Measurements from ENCODE around the gene NFU1.
"Not testable (repeated sequence)": the region's sequence is repeated elsewhere in the genome, so short reads cannot be mapped to it uniquely, and the experiment has no call there.

Gene NFU1

DNA sequence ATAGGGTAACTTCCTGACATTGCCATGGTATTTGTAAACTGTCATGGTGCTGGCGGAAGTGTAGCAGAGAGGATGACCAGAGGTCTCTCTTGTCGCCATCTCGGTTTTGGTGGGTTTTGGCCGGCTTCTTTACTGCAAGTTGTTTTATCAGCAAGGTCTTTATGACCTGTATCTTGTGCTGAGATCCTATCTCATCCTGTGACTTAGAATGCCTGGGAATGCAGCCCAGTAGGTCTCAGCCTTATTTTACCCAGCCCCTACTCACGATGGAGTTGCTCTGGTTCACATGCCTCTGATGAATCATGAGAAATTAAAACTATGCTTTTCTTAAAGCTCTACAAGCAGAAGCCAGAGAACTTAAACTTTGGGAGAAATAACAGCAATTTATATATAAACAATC, 12.7 kb upstream of the NFU1 start:
- no peak for DNase-seq

DNA sequence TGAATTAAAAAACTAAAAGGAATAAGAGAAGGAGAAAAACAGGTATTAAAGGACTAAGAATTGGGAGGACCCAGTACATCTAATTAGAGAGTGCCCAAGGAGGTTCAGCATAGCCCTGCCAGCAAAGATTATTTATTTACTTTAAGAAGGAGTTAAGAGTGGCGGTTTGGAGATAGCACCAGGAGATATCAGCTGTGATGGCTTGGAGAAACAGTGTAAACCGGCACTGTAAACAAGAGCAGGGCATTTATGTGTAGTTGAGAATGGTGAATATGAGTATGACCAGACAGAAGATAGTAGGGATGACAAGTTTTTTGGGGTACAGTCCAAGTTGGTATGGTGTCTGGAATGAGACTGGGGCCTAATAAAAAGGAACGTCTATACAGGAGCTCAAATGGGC, 6.4 kb upstream of the NFU1 start:
- DNase-seq, result not testable (repeated sequence)

DNA sequence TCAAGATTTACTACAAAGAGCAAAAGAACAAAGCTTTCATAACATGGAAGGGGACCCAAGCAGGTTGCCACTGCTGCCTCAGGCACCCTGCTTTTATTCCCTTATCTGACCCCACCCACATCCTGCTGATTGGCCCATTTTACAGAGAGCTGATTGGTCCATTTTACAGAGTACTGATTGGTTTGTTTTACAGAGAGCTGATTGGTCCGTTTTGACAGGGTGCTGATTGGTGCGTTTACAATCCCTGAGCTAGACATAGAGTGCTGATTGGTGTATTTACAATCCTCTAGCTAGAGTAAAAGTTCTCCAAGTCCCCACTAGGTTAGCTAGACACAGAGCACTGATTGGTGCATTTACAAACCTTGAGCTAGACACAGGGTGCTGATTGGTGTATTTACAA, 2.3 kb upstream of the NFU1 start:
- peak; percentile 19 for DNase-seq

DNA sequence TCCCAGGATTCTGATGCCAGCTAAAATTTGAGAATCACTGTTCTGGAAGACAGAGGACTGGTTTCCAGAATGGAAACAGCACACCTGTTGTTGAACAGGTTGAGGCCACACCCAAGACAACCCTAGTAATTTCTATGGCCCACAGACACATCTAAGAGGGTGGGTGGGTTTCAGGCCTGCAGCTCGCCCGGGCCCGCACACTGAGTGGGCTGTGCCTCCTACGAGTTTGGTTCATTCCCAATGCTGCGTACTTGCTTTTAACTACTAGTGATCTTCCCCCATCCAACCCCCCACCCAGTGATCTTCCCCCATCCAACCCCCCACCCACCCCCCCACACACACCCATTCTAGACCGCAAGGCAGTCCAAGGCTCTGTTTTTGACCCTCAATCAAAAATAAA, 1.3 kb upstream of the NFU1 start:
- DNase-seq, result no peak

DNA sequence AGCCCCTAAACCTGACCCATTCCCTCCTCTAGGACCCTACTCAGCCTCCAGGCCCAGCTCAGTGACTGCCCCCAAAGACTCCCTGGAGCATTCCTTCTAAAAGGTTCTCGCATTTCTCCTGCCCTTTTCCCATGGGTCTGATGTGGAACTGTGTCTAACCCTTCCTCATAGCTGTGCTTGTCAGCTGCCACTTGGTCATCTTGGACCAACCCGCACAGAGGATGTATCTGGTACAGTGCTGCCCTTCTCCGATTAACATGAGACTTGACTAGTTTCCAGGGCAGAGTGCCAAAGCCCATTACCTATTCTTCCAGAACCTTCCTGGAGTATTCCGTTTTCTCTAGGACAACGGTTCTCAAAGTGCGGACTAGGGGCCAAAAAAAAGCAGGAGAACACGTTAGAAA, 518 bp upstream of the NFU1 start:
- DNase-seq, result no peak

DNA sequence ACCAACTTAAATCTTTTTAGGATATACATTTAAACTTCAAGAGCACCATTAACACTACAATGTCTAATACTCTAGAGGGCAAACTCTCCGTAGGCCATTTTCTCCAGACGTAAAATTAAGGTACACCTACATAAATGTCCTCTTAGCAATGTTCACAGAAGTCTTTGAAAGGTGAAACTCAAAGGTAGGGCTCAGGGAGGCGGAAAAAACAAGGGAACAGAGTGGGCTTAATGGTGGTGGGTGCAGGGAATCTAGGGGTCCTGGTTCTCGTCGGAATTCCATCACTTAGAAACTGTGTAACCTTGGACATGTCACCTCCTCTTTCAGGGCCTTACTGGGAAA, 668 bp downstream of the NFU1 start:
- DNase-seq, result no peak

DNA sequence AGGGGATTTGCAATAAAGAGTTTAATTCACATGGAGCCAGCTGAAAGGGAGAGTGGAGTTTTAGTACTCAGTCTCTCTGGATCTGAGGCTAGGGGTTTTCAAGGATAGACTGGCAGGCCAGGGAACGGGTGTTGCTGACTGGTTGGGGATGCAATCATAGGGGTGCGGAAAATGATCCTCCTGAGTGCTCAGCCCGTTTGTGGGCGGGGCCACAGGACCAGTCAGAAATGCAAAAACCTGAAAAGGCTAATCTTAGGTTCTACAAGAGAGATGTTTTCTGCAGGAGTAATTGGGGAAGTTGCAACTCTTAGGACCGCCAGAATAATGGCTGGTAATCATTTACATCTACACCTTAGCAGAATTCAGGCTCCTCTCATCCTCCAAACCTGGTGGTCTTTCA, 2.5 kb downstream of the NFU1 start:
- DNase-seq, result no peak

DNA sequence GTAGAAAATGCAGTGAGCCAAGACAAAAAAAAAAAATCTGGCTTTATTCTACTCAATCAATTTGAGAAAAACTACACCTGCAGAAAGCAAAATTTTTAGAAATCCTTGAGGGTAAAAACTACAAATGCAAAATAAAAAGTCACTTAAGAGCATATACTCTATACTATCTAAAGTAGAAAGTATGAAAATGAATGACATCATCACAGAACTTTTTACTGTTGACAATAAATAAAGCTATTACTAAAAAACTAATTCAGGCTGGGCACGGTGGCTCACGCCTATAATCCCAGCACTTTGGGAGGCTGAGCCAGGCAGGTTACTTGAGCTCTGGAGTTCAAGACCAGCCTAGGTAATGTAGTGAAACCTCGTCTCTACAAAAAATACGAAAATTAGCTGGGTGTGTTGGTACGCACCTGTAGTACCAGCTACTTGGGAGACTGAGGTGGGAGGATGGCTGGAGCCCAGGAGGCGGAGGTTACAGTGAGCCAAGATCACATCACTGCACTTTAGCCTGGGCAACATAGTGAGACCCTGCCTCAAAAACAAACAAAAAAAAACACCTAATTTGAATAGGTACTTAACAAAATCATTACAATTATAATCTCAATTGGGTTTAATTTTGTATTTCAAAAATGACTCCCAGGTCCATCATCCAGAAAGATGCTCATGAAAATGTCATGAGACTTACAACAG, 7.6 kb downstream of the NFU1 start:
- DNase-seq, result no peak

DNA sequence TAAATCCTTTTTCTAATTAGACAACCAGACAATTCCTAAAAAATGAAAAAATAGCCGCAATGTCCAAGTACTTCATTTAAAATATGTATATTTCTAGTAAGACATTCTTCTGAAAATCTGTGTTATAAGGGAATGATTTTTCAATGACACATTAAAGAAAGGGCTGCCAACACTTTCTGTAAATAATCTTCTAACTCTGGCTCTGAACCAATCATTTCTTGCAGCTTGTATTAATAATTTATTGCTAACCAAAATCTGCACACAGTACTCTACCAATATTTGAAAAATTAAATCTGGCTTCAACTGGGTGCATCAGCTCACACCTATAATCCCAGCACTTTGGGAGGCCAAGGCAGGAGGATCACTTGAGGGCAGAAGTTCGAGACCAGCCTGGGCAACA, 8.3 kb downstream of the NFU1 start:
- DNase-seq, result no peak

DNA sequence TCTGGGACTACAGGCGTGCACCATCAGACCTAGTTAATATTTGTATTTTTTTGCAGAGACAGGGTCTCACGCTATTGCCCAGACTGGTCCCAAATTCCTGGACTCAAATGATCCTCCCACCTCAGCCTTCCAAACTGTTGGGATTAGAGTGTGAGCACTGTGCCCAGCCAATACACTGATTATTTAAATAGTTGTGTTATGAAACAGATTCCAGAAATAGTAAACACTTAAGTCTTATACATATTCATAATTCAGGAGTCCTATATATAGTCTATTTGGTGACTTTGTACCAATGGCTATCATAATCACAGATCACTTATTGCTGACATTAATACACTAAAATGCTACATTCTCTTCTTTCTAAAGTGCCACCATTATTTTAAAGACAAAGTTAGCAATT, 12.8 kb downstream of the NFU1 start:
- no peak for DNase-seq

DNA sequence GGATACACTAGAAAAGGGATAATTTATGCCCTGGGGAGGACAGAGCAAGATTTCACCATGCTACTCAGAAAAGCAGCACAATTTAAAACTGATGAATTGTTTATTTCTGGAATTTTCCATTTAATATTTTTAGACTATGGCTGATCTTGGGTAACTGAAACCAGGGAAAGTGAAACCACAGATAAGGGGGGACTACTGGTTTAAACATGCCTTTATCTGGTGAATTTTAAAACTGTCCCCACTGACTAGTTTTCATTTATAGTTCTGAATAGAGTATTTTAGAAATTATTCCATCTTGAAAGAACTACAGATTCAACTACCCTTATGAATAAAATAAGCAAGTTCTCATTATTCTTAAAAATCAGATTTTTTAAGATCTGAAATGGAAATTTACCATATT, 15.0 kb downstream of the NFU1 start:
- no peak for DNase-seq

DNA sequence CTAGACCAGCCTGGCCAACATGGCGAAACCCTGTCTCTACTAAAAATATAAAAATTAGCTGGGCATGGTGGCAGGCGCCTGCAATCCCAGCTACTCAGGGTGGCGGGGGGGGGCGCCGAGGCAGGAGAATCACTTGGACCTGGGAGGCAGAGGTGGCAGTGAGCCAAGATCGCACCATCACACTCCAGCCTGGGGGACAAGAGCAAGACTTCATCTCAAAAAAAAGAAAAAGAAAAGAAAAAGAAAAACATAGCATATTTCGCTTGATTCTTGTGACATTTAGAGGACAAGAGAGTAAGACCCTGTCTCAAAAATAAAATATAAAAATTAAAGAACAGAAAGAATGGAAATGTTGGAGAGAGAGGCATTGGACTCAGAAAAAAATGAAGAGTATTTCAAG, 18.1 kb downstream of the NFU1 start:
- DNase-seq, result not testable (repeated sequence)

DNA sequence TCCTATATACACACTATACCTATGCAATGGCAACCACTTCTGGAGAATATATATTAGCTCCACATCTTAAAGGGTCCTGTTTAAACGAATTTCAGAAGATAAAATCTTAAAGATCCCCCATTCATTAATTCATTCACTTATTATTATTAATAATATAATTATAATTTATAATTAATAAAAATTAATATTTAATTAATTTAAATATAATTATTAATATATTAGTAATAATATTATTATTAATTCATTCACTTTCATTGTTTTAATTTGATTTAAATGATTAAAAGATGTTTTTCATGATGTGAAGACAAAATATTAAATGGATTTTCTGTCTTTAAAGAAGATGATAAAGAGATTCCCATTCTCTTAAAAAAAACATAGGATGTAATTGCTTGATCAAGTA, 21.1 kb downstream of the NFU1 start:
- no peak for DNase-seq

DNA sequence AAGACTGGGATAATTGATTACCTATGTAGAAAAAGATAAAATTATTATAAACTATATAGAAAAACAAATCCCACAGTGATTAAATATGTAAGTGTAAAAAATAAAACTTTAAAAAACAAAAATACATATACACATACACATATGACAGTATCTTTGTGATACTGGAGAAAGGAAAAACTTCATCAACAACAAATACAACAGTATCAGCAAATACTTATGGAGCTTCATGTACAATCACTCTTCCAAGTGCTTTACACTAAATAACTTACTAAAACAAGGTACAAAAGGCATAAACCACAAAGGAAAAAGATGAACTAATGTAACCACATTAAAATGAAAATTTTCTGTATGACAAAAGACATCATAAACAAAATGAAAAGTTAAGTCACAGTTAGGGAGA, 26.1 kb downstream of the NFU1 start:
- no peak for DNase-seq

DNA sequence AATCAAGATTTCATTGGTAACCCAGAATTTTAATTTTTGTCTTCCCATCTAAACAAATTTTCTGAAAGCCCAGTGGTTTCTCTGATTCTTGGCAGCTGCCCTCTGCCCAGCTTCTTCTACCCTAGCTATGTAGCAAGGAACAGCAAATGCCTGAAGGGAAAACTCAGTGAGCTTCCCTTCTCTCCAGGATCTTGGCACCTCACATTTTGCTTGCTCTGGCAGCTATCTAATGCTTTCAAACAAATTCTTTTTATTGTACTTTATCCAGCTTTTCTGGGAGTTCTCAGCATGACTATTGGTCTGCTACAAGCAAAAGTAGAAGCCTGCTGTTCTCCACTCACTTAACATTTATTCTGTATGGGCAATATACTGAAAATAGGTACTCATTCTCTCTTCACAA, 31.9 kb downstream of the NFU1 start:
- no peak for DNase-seq

DNA sequence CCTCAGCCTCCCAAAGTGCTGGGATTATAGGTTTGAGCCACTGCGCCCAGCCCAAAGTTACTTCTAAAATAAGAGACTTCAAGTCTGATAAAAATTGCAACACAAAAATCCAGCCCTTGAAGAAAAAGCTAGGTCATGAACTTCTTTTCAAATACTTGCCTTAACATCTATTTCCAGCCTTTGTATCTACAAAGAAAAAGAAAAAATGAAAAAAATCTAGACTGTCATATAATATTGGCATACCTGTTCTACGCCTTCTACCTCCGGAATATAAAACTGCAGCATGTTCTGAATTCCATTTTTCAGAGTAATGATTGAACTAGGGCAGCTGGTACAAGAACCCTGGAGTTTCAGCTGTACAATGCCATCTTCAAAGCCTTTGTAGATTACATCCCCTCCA, 37.1 kb downstream of the NFU1 start:
- DNase-seq, result no peak

DNA sequence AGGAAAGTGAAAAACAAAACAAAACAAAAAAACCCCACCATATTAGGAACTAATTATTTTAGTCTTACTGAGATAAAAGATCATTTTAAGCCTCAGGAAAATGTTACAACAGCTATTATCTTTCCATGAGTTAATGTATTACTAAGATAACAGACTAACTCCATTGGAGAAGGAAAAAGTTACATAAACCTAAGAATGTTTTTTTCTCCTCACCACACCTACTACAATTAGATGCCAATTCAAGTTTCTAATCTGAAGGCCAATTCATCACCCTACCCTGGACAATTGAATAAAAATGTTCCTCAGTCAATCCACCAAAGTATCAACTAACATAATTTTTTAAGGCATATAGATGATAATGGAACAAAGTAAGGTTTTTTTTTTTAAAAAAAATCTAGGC, 40.0 kb downstream of the NFU1 start:
- no peak for DNase-seq

DNA sequence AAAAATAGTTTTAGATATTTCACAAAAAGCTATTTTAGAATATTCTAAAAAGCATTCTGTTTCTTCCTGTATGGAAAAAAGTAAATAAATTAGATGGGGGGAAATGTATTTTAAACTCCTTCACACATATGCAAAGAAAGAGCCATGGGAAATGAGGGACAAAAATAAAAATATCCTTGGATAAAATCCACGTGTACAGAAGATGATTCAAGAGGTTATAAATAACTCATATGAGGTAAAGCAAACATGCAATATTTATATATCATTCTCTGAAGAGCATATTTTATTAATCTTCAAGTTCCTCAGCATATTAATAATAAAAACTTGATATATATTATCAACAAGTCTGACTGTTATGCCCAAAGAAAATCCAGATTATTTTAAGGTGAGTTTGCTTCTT, 41.4 kb downstream of the NFU1 start:
- no peak for DNase-seq

DNA sequence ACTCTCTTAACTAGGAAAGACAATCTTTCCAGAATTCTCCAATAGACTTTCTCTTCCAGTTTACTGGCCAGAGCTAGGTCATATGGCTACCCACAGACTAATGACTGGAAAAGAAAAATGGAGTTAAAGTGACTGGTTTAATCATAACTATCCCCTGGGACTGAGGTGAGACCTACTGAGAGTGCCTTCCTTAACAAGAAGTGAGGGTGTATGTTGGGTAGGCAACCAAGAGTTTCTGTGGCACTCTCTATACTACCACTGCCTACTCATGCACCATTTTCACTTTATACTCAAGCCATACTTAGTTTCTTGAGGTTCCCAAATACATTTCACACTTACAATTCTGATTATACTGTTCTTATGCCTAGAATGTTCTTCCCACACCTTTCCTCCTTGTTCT, 43.3 kb downstream of the NFU1 start:
- no peak for DNase-seq

DNA sequence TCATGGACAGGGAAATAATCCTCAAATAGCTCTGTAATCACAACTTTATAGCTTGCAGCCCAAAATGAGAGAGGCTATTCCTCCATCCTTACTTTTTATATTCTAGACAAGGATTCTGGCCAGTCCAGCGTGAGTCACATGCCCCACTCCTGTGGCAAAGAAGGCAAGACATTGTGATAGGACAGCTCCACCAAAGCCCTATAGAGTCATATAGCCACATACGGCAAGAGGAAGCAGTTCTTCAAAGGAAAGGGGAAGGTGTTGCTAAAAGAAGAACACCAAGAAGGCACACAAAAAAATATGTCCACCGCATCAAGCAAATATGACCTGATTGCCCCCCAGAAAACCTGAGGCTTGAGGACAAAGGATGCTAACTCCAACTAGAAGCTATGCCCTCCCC, 46.8 kb downstream of the NFU1 start:
- no peak for DNase-seq

DNA sequence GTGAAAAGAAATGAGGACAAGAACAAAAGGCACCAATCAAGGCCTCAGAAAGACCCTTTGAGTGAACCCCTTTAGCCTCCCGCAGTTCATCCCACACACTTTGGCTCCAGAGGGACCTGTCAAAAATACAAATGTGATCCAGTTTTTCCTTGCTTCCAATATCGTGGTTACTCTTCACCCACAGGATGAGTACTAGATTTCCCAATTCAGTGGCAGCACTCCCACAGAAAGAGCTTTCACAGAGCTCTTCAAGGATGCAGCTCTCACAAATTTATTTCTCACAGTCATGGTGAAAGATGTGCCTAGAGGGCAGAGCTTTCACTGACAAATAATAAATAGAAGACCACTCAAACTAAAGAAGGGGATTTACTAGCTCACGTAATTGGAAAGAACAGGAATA, 47.2 kb downstream of the NFU1 start:
- no peak for DNase-seq

DNA sequence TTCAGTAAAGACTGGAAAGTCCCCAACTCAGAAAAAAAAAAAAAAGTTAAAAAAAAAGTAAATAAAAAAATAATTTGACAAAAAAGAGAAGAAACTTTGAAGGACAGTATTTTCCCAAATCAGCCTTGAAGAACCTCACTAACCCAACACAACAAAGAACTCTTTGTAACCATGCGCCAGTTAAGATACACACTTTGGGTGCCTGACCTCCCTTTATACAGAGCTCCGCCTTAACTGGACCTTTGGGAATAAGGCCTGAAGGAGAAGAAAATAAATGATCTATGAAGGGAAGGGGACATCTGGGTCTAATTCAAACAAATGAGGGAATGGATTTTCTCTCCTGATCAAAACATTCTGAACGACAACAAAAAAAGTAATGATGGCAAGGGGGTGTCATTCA, 48.0 kb downstream of the NFU1 start:
- no peak for DNase-seq

DNA sequence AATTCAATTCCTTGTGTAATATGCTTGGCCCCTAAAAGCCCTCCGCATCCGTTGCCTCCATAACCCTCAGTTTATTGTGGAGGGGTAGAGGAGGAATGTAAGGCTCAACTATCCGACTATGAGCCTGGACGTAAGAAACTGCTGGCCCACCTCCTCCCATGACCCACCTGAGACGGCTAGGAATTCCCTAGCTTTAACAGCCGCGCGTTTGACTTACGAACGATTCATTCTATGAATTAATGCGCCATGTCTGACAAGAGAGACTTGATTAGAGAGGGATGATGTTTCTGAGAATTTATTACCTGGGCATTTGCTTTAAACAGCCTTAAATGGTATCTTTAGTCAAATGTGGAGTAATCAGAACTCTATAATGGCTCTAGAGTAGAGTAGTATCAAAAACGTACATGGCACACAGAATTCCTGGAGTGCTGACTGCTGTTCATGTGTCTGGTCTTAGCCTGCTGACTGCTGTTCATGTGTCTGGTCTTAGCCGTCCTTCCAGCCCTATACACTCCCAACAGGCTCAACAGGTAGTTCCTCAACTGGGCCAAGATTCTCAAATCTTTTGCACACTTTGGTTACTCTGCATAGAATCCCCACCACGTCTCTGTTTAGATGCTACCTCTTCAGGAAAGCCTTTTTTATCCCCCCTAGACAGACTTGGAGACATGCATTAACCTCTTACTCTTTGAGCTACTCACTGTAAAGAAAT, 49.3 kb downstream of the NFU1 start:
- no peak for DNase-seq

DNA sequence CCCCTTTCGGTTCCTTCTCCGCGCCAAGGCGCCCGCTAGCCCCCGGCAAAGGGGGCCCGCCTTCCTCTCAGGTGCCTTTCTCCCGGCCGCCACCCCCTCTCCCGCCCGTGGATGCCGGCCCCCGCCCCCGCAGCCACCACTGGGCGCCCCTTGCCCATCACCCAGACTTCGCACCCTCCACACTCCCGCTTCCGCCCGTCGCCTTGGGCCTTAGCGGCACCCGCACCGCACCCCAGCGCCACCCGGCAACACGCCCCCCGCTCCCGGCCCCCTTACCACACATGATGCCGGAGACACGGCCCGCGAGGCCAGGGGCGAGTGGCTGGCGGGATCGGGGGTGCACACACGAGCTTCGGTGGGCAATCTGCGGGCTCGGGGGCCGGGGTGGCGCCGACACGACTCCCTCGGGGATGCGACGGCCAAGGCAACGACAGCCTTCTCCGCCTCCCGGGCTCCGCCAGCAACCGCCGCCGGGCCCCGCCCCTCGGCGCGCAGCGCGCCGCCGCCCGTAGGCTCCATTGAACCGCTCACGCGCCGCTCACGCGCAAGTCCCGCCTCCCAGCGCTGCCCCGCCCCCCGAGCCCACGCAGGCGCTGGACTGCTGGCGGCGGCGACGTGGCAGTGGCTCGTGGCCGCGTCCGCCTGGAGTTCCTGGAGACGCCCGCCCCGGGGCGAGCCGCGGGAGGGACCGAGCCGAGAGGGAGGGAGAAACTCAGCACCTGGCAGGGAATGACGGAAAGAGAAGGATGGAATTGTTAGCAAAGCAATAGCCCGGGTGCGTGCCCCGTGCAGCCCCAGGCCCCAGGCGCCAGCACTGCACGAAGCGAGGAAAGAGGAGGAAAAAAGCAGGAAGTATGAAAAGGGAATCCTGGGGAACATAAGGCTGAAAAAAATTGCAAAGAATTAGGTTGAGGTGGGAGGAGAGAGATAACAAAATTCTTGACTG, 50.2 kb downstream of the NFU1 start, which contains the start of gene GFPT1:
Gene GFPT1, minus strand, starts transcription at position 439 of the 946 bp plus-strand sequence. Its CDS starts 156 bp downstream, at position 283.
- DNase-seq, result peak; percentile 88

Data from central memory CD4-positive, alpha-beta T cell (primary cell).